GM12865 (cell line): ENCODE measurements around the gene PALM.
A peak's percentile ranks its signal among the peaks of the same experiment; 100 is the strongest.

Source experiments
- DNase-seq: peaks from one replicate; pipeline ENCODE4 v3.0.0; 2010; ENCODE audit warnings: low read depth
- H3K4me3 ChIP-seq: 2 replicates; pipeline ENCODE4 v1.5.1; 2011; ENCODE audit warnings: mild to moderate bottlenecking, low read depth, low read length, control low read depth
- CTCF ChIP-seq: IDR thresholded peaks from 2 replicates; pipeline ENCODE4 v1.5.1; 2011; ENCODE audit warnings: low read length, control low read depth, low read depth, inconsistent platforms; ENCODE audit not compliant: insufficient read depth; ENCODE audit errors: missing control alignments

PALM gene

DNA sequence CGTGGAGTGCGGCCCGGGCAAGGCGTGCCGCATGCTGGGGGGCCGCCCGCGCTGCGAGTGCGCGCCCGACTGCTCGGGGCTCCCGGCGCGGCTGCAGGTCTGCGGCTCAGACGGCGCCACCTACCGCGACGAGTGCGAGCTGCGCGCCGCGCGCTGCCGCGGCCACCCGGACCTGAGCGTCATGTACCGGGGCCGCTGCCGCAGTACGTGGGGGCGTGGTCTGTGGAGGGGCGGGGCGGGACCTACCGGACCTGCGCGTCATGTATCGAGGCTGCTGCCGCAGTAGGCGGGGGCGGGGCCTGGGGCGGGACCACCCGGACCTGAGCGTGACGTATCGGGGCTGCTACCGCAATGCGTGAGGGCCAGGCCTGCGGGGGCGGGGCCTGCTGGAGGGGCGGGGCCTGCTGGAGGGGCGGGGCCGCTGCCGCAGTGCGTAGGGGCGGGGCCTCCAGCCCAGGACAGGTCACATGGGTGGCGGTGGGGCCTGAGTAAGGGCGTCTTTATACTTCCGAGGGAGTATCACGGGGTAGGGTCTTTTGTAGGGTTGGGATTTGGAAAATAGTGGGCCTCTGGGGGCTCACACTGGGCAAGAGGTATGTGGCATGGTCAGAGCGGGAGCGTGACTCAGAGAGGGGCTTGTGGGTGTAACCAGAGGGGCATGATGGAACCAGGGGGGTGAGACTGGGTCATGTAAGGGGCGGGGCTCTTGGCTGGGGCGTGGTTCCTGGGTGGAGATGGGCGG lies 28.3 kb upstream of the PALM start:
- peak overlapping the region; percentile 79 for H3K4me3 ChIP-seq
- TF ChIP-seq CTCF: peak; percentile 56
- DNase-seq: peak; percentile 100

GRCh38 chr19:681029-682019 lies 27.4 kb upstream of the PALM start:
- TF ChIP-seq CTCF: no peak
- peak; percentile 97 for DNase-seq
- H3K4me3 ChIP-seq: peak overlapping the region; percentile 12; the same call in 1 of the 2 replicates

DNA sequence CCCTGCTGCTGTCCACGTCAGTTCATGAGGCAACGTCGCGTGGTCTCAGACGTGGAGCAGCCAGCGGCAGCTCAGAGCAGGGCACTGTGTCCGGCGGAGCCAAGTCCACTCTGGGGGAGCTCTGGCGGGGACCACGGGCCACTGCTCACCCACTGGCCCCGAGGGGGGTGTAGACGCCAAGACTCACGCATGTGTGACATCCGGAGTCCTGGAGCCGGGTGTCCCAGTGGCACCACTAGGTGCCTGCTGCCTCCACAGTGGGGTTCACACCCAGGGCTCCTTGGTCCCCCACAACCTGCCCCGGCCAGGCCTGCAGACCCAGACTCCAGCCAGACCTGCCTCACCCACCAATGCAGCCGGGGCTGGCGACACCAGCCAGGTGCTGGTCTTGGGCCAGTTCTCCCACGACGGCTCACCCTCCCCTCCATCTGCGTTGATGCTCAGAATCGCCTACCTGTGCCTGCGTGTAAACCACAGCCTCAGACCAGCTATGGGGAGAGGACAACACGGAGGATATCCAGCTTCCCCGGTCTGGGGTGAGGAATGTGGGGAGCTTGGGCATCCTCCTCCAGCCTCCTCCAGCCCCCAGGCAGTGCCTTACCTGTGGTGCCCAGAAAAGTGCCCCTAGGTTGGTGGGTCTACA lies 25.9 kb upstream of the PALM start:
- no peak for DNase-seq
- no peak overlapping the region for H3K4me3 ChIP-seq
- TF ChIP-seq CTCF: no peak

GRCh38 chr19:685454-685931 lies 23.2 kb upstream of the PALM start:
- DNase-seq: no peak
- no peak overlapping the region for H3K4me3 ChIP-seq
- TF ChIP-seq CTCF: no peak

DNA sequence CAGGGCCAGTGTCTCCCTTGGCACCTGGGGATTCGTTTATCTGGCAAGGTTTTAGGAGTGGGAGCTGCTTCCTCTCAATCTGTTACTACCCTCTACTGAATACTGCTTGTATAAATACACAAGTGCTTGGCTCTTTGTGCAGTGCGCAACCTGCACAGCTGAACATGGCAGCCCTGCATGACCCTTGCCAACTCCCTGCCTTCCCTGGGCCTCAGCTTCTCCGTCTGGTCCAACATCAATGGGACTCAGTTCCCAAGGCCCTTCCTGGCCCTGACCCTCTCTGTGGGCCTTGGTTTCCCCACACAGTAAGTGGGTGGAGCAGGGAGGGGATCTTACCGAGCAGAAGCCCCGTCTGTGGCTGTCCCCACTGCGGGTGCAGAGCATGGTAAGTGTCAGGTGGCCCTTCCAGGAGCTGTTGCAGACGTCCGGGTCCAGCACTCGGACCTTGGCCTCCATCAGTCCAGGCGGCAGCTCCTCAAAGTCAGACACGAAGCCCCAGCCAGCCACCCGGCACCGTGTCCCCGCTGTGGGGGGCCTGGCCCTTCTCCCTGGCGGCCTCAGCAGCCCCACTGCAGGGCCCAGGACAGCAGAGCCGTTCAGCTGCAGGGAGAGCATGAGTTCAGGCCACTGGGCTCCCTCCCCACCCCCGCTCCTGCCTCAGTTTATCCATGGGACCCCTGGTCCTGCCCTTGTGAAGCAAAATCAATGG lies 22.0 kb upstream of the PALM start:
- no peak for TF ChIP-seq CTCF
- DNase-seq: no peak
- no peak overlapping the region for H3K4me3 ChIP-seq

GRCh38 chr19:687569-688166 lies 21.1 kb upstream of the PALM start:
- no peak overlapping the region for H3K4me3 ChIP-seq
- no peak for DNase-seq
- no peak for TF ChIP-seq CTCF
